Smooth muscle cell (in vitro differentiated cells): ENCODE results near the gene UCK2. TPM values are rescaled to one million over a fixed set of nuclear protein-coding genes. Genes with fewer than 3 reads are reported as not detected.

Source experiments
- polyA plus RNA-seq: library from polyadenylated mRNA; unstranded; fragments of >200 nt; fragmentation: Nextera tagmentation; extraction: Ambion mirVana; gene quantifications from 2 replicates; pipeline ENCODE4 v1.2.1, GENCODE V29; 2016
- total RNA-seq: library from RNA; depleted of rRNA; stranded (reverse); fragments of >200 nt; gene quantifications from 2 replicates; pipeline ENCODE4 v1.2.3, GENCODE V29; 2014

The UCK2 gene
- total and polyA plus RNA-seq, 2 experiments from 2014 or later = 32.6 to 39.5 TPM

Other genes with a start within 250 kb of the UCK2 start
- 155 and 203 TPM in 2 replicates for gene MGST3, start 196.4 kb upstream of the UCK2 start, total RNA-seq
- 258 and 265 TPM in 2 replicates for gene MGST3, start 196.4 kb upstream of the UCK2 start, polyA plus RNA-seq
- 27.4 and 76.8 TPM in 2 replicates for gene ALDH9A1, start 129.1 kb upstream of the UCK2 start, total RNA-seq
- gene ALDH9A1, start 129.1 kb upstream of the UCK2 start, polyA plus RNA-seq = 26.3 and 31.5 TPM in 2 replicates
- gene TMCO1, start 58.7 kb upstream of the UCK2 start, total RNA-seq = 146 and 149 TPM in 2 replicates
- gene TMCO1, start 58.7 kb upstream of the UCK2 start, polyA plus RNA-seq = 135 TPM in 2 replicates